OCI-LY1 (cell line): ENCODE measurements around the gene PKP3.

Experiments
- H2AFZ ChIP-seq: fragments of 200-600 bp; sonication (generic), shearing (Covaris generic); 2 replicates; pipeline ENCODE4 v1.6.0; 2014; ENCODE audit warnings: antibody characterized with exemption, mild to moderate bottlenecking, low read length
- H3F3A ChIP-seq: fragments of 200-600 bp; sonication (generic), shearing (Covaris generic); 2 replicates; pipeline ENCODE4 v1.6.0; 2014; ENCODE audit warnings: mild to moderate bottlenecking, antibody characterized with exemption, low read length, moderate library complexity; ENCODE audit not compliant: insufficient read depth
- H3K27ac ChIP-seq: fragments of 200-600 bp; sonication (generic); 2 replicates; pipeline ENCODE4 v1.5.1; 2014; ENCODE audit warnings: low read length, mixed run types, mild to moderate bottlenecking, low read depth; ENCODE audit not compliant: poor library complexity, severe bottlenecking
- H3K27me3 ChIP-seq: fragments of 200-600 bp; sonication (generic); 2 replicates; pipeline ENCODE4 v1.6.0; 2014; ENCODE audit warnings: antibody characterized with exemption, mild to moderate bottlenecking, low read length, moderate library complexity; ENCODE audit not compliant: insufficient read depth
- H3K36me3 ChIP-seq: fragments of 200-600 bp; sonication (generic); 2 replicates; pipeline ENCODE4 v1.6.1; 2014; ENCODE audit warnings: mild to moderate bottlenecking, antibody characterized with exemption, low read length, moderate library complexity, mixed read lengths; ENCODE audit not compliant: insufficient read depth
- H3K4me1 ChIP-seq: fragments of 200-600 bp; sonication (generic); 2 replicates; pipeline ENCODE4 v1.5.1; 2014; ENCODE audit warnings: mild to moderate bottlenecking, low read length, moderate library complexity; ENCODE audit not compliant: insufficient read depth, severe bottlenecking
- H3K4me2 ChIP-seq: fragments of 200-600 bp; sonication (generic), shearing (Covaris generic); 2 replicates; pipeline ENCODE4 v1.6.1; 2014; ENCODE audit warnings: low read length
- H3K4me3 ChIP-seq: fragments of 200-600 bp; sonication (generic); 2 replicates; pipeline ENCODE4 v1.5.1; 2014; ENCODE audit warnings: low read length, low read depth, mild to moderate bottlenecking, mixed read lengths; ENCODE audit not compliant: poor library complexity, severe bottlenecking
- H3K79me2 ChIP-seq: fragments of 200-600 bp; shearing (Covaris generic); 2 replicates; pipeline ENCODE4 v1.6.1; 2016; ENCODE audit warnings: mixed run types, low read length, mixed read lengths; ENCODE audit not compliant: insufficient read depth
- H3K9ac ChIP-seq: fragments of 200-600 bp; sonication (generic), shearing (Covaris generic); 2 replicates; pipeline ENCODE4 v1.6.1; 2014; ENCODE audit warnings: mild to moderate bottlenecking, low read length, mixed read lengths
- H3K9me2 ChIP-seq: fragments of 200-600 bp; sonication (generic), shearing (Covaris generic); 2 replicates; pipeline ENCODE4 v1.6.1; 2014; ENCODE audit warnings: low read depth, mild to moderate bottlenecking, low read length, mixed read lengths
- H3K9me3 ChIP-seq: fragments of 200-600 bp; shearing (Covaris generic); 2 replicates; pipeline ENCODE4 v1.6.1; 2014; ENCODE audit warnings: low read length, mixed read lengths
- H4K20me1 ChIP-seq: fragments of 200-600 bp; sonication (generic), shearing (Covaris generic); 2 replicates; pipeline ENCODE4 v1.6.0; 2016; ENCODE audit warnings: mild to moderate bottlenecking, low read length; ENCODE audit not compliant: insufficient read depth
- CTCF ChIP-seq: fragments of 200-600 bp; sonication (generic), shearing (Covaris generic); IDR thresholded peaks from 2 replicates; pipeline ENCODE4 v1.5.1; 2017; ENCODE audit warnings: mild to moderate bottlenecking, antibody characterized with exemption, low read length, moderate library complexity, mixed read lengths
- EZH2 ChIP-seq: fragments of 200-600 bp; sonication (generic), shearing (Covaris generic); IDR thresholded peaks from 2 replicates; pipeline ENCODE4 v1.8.0; 2017; ENCODE audit warnings: borderline replicate concordance, mixed run types, mild to moderate bottlenecking, antibody characterized with exemption, low read length, moderate library complexity, mixed read lengths

The PKP3 gene

GRCh38 chr11:383431-383830 lies 10.6 kb upstream of the PKP3 start:
- H3F3A ChIP-seq: no peaks in the 10 kb centered on the region
- H3K27ac ChIP-seq: no peak overlapping the region
- H2AFZ ChIP-seq: no peak overlapping the region
- H3K9ac ChIP-seq: no peak overlapping the region
- no peaks in the 10 kb centered on the region for H3K4me1 ChIP-seq
- H3K4me3 ChIP-seq: no peak overlapping the region
- no peak for TF ChIP-seq EZH2
- peaks cover 5% of the 10 kb centered on the region; the same call in 1 of the 2 replicates for H3K27me3 ChIP-seq
- H3K36me3 ChIP-seq: no peaks in the 10 kb centered on the region
- no peaks in the 10 kb centered on the region for H4K20me1 ChIP-seq
- no peaks in the 10 kb centered on the region for H3K79me2 ChIP-seq
- no peak overlapping the region for H3K4me2 ChIP-seq
- H3K9me2 ChIP-seq: no peaks in the 10 kb centered on the region
- peaks cover 4% of the 10 kb centered on the region; the same call in 1 of the 2 replicates for H3K9me3 ChIP-seq

- H4K20me1 ChIP-seq: no peaks in the 10 kb centered on the region
- H3K4me1 ChIP-seq: no peaks in the 10 kb centered on the region
- peaks cover 4% of the 10 kb centered on the region; the same call in 1 of the 2 replicates for H3K9me3 ChIP-seq
- H3K79me2 ChIP-seq: no peaks in the 10 kb centered on the region
- H3K4me3 ChIP-seq: no peak overlapping the region
- H3K4me2 ChIP-seq: no peak overlapping the region
- peaks cover 5% of the 10 kb centered on the region; the same call in 1 of the 2 replicates for H3K27me3 ChIP-seq
- no peaks in the 10 kb centered on the region for H3K9me2 ChIP-seq
- H3K36me3 ChIP-seq: no peaks in the 10 kb centered on the region
- no peak overlapping the region for H2AFZ ChIP-seq
- no peak overlapping the region for H3K27ac ChIP-seq
- TF ChIP-seq CTCF (no peak), EZH2 (no peak)
- H3F3A ChIP-seq: no peaks in the 10 kb centered on the region
- no peak overlapping the region for H3K9ac ChIP-seq
Observed at GRCh38 chr11:384511-384910, 9.5 kb upstream of the PKP3 start.

- Histone ChIP-seq H3K4me2 (no peak overlapping the region), H3K9me2 (no peaks in the 10 kb centered on the region), H4K20me1 (no peaks in the 10 kb centered on the region), H3F3A (no peaks in the 10 kb centered on the region), H3K4me1 (no peaks in the 10 kb centered on the region), H3K27ac (no peak overlapping the region), H3K9me3 (peaks cover 4% of the 10 kb centered on the region; the same call in 1 of the 2 replicates), H3K9ac (no peak overlapping the region), H2AFZ (no peak overlapping the region), H3K79me2 (no peaks in the 10 kb centered on the region), H3K4me3 (no peak overlapping the region), H3K36me3 (no peaks in the 10 kb centered on the region), H3K27me3 (peaks cover 5% of the 10 kb centered on the region; the same call in 1 of the 2 replicates)
- no peak for TF ChIP-seq CTCF
- no peak for TF ChIP-seq EZH2
Observed at GRCh38 chr11:385594-386351, 8.2 kb upstream of the PKP3 start.

- H3K9me2 ChIP-seq: no peaks in the 10 kb centered on the region
- no peak overlapping the region for H3K9ac ChIP-seq
Observed at GRCh38 chr11:386483-386882, 7.5 kb upstream of the PKP3 start.

More at GRCh38 chr11:386483-386882, 7.5 kb upstream of the PKP3 start:
- no peaks in the 10 kb centered on the region for H3K36me3 ChIP-seq
- no peaks in the 10 kb centered on the region for H4K20me1 ChIP-seq
- H3F3A ChIP-seq: no peaks in the 10 kb centered on the region
- H3K4me3 ChIP-seq: no peak overlapping the region
- peaks cover 5% of the 10 kb centered on the region; the same call in 1 of the 2 replicates for H3K27me3 ChIP-seq
- no peaks in the 10 kb centered on the region for H3K79me2 ChIP-seq
- TF ChIP-seq CTCF (no peak), EZH2 (no peak)
- no peak overlapping the region for H2AFZ ChIP-seq
- no peak overlapping the region for H3K4me2 ChIP-seq
- H3K9me3 ChIP-seq: peaks cover 4% of the 10 kb centered on the region; the same call in 1 of the 2 replicates
- H3K4me1 ChIP-seq: no peaks in the 10 kb centered on the region
- no peak overlapping the region for H3K27ac ChIP-seq
